HG03139 (cell line): ENCODE data around the gene PDLIM7.
"Not testable (repeated sequence)": the region's sequence is repeated elsewhere in the genome, so short reads cannot be mapped to it uniquely, and the experiment has no call there.

ENCODE experiments used
- ATAC-seq: cut with Tn5 transposase; IDR thresholded peaks from one replicate; pipeline ENCODE4 v1.9.1; 2021; ENCODE audit not compliant: unreplicated experiment

The PDLIM7 gene, protein sequence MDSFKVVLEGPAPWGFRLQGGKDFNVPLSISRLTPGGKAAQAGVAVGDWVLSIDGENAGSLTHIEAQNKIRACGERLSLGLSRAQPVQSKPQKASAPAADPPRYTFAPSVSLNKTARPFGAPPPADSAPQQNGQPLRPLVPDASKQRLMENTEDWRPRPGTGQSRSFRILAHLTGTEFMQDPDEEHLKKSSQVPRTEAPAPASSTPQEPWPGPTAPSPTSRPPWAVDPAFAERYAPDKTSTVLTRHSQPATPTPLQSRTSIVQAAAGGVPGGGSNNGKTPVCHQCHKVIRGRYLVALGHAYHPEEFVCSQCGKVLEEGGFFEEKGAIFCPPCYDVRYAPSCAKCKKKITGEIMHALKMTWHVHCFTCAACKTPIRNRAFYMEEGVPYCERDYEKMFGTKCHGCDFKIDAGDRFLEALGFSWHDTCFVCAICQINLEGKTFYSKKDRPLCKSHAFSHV

GRCh38 chr5:177497292-177498012 is at the start of gene PDLIM7:
Gene PDLIM7 (minus strand): TSS chr5:177497604. CDS start chr5:177496512, 1,092 bp downstream.
- peak; percentile 68 for ATAC-seq

DNA sequence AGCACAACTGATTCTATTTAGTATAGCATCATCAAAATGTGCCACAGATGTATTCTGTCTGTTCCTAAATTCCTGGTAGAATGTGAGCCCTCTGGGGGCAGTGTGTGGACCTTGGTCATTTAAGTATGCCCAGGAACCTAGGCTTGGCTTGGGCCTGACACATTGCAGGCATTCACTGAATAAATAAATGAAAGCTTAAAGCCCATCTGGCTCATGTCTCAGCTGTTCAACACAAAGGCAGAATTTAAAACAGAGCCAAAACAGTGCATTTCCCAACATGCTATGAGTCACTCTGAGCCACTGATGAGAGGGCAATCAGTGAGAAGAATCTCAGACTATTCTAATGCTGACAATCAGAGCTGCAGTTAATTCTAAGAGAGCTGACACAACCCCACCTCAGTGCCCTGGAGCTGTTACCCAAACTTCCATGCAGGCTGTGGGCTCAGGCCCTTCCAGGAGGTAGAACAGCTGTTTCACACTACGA is 48.9 kb upstream of the PDLIM7 start:
- ATAC-seq = no peak

- ATAC-seq = no peak
Measured at GRCh38 chr5:177545487-177546257, 48.3 kb upstream of the PDLIM7 start.

- no peak for ATAC-seq
Measured at GRCh38 chr5:177542816-177543465, 45.5 kb upstream of the PDLIM7 start.

- ATAC-seq = no peak
Measured at GRCh38 chr5:177540438-177540837, 43.0 kb upstream of the PDLIM7 start.

DNA sequence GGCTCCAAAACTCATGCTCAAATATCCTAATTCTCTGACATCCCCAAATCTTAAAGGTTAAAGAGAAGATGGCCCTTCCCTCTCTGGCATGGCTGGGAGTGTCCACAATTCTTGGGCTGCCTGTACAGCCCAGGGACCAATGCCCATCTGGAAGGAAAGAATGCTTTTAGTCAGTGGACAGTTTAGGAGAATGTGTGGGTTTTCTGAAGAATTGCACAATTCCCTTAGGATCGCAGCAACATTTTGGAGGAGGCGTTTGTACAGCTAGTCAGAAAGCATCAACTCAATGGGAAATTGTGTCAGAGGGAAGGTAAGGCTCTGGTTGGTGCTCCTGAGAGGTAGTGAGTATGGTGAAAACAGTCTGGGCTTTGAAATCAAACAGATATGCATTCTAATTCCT is 42.0 kb upstream of the PDLIM7 start:
- no peak for ATAC-seq

GRCh38 chr5:177538876-177539275 is 41.5 kb upstream of the PDLIM7 start:
- ATAC-seq = no peak

- ATAC-seq = no peak
Measured at GRCh38 chr5:177537389-177538361, 40.3 kb upstream of the PDLIM7 start.

DNA sequence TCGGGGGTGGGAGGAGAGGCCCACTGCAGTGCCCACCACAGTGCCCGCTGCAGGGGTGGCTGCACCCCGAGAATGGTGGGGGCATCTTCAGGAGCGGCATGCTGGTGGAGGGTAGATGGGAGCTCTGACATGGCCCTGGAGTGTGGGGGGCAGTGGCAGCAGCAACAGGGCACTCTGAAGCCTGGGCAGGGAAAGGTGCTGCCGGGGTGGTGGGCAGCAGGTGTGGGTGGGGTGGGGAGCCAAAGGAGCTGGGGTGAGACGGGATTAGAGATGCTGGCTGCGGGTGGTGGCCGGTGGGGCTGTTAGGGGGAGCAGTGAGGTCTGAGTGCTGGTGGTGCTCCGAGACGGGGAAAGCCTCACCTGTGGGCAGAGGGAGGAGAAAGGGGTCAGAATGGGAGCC is 39.0 kb upstream of the PDLIM7 start:
- ATAC-seq = no peak

DNA sequence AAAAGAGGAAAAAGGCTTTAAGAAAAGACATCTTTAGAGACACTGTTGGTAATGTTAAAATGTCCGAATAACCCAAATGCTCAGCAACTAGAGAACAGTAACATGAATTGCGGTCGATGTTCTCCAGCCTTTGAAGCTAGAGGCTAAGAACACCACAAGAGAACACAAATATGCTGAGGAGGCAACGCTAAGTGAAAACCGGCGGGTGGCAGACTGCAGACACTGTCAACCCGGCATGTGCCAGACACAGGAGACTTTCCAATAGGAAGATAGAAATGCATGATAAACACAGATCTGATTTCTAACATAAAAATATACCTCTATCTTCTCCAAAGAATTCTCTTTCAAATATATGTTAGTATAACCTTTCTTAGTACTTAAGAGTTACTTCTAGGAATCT is 37.7 kb upstream of the PDLIM7 start:
- ATAC-seq = no peak

- not testable (repeated sequence) for ATAC-seq
Measured at GRCh38 chr5:177534433-177534832, 37.0 kb upstream of the PDLIM7 start.

DNA sequence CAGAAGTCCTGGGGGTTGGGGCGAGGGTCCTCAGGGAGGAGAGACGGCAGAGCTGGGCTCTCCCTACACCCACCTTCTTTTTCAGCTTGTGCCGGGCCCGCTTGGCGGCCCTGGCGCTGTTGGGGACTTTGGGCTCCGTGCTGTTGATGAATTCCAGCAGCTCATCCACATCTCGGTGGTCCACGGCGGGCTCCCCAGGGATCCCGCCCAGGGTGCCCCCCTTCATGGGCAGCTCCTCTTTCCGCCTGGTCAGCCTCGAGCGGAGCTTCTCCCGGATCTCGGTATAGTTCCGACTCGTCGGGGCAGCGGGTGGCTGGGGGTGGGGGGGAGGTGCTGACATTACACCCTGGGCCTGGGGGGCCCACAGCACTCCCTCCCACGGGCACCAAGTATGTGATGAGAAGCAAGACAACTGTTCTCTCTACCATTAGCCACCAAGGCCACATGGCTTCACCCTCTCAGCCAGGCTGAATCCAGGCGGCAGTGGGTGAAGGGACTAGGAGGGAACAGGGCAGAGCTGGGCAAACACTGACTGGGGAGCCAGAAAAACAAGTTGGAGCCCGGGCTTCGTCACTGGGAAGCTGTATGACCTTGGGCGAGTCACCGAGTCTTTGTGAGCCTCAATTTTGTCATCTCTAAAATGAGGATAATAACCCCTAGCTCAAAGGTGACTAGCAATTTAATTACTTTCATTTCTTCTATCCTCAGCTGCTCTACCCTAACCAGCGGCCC is 34.0 kb upstream of the PDLIM7 start:
- ATAC-seq = no peak

DNA sequence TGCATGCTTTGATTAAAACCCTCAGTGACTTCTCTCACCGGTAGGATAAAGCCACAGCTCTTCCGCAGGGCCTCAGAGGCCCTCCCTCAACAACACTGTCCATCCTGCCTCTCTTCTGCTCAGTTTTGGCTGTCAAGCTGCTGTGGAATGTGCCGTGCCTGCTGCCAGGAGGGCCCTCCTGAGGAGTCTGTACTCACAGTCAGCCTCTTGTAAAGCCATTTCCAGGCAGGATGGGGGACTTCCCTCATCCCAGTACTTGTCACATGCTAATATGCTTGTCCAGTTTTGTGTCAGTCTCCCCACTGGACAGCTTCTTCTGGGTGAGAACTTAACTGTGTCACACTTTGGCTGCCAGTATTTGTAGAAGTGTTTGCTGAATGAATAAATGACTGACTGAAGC is 33.2 kb upstream of the PDLIM7 start:
- ATAC-seq = no peak

- no peak for ATAC-seq
Measured at GRCh38 chr5:177529247-177530203, 32.1 kb upstream of the PDLIM7 start.

GRCh38 chr5:177528631-177529030 is 31.2 kb upstream of the PDLIM7 start:
- no peak for ATAC-seq

- ATAC-seq = no peak
Measured at GRCh38 chr5:177527595-177527994, 30.2 kb upstream of the PDLIM7 start.

DNA sequence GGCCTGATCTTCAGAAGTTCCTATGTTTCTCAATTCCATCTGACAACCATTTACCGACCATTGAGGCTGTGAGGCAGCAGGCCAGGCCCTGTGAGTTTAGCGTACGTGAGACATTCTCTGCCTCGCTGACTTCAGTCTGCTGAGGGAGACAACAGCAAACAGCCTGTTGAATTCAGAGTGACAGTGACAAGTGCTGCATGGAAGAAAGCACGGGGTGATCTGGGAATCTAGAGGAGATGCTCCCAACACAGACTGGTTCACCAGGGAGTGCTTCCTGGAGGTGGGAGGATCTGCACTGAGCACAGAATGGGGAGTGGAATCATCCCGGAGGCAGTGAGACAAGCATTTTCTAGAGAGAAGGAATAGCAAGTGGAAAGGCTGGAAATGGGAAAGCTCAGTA is 29.4 kb upstream of the PDLIM7 start:
- ATAC-seq = no peak

GRCh38 chr5:177526191-177526590 is 28.8 kb upstream of the PDLIM7 start:
- ATAC-seq = no peak
